Stimulated activated CD8-positive, alpha-beta memory T cell treated with anti-CD3 and anti-CD28 coated beads, Interleukin-4, amount 100 ng/mL, for 24 hours (primary cell): Measurements from ENCODE around the gene VIPR1.

ENCODE experiments used
- DNase-seq: peaks from one replicate; pipeline ENCODE4 v3.0.0-alpha.2; 2020; ENCODE audit warnings: low read depth

The VIPR1 gene

DNA sequence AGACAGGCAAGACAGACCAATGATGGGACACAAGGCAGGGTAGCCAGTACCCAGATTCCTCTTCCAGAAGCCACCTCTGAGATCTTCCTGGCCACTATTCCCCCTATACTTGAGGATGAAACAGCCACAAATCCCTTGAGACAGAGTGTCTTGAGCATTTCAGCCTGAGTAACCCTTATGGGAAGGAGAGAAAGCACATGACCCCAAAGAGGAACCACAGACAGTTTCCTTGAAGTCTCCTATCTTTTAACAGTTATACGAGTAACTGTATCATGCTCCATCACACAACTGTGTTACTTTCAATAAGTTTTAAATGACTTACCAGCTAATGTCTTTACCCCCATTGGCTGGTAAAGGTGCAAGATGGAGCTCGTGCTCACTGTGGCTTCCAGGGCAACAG is 9.3 kb downstream of the VIPR1 start:
- DNase-seq: no peak

DNA sequence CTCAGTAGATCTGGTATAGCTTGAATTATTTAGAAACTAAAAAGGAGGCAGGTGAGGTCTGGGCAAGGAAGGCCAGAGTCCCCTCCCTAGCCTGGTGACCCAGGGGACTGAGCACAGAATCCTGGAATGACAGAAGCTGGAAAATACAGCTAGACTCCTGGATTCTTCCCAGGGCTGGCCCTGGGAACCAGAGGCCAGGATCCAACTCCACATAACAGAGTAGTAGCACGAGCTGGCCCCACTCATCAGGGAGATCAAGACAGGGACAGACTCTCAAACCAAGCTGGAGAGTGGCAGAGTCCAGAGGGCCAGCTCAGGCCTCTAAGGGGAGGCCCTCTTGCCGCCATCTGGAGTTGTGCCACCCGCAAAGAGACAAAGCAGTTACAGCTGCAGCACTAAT is 10.7 kb downstream of the VIPR1 start:
- DNase-seq: no peak

- DNase-seq: no peak
Measured at GRCh38 chr3:42513521-42513920, 11.1 kb downstream of the VIPR1 start.

- DNase-seq: no peak
Measured at GRCh38 chr3:42514876-42515275, 12.4 kb downstream of the VIPR1 start.

DNA sequence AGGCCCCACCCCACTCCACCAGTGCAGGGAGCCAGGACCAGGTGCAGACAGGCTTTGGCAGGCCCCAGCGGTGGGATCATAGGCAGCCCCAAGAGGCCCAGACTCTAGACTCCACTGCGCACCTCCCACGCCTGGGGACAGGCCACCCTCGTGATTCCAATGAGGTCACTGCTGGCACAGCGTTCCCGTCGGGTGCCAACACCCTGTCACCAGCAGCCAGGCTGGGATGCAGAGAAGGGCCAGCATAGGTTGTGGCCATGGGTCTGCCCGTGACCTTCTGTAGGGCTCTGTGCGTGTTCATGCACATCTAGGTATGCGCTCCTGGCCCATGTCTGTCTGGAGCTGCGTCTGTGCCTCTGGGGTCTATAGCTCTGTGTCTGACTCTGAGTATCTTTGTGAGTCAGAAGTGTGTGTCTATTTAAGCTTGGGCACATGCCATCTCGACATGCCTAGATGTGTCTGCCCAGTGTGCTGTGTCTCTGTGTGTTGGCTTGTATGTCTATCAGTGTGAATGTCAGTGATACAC is 13.0 kb downstream of the VIPR1 start:
- no peak for DNase-seq

DNA sequence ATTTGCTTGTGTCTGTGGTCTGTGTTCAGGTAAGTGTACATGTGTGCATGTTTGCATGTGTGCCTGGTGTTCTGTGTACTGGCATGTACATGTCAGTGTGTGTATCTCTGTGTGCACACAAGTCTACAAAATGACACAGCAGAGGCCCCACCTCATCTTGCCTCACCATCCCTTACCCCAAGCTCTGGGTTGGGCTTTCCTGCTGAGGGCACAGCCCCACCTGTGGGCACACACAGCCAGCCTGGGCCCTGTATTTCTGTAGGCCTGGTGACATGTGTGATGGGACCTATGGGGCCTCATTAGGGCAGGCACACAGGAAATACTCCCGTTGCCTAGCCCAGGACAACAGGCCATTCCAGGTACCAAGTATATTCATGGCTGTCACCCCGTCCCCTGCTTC is 13.5 kb downstream of the VIPR1 start:
- no peak for DNase-seq

- no peak for DNase-seq
Measured at GRCh38 chr3:42516443-42516842, 14.0 kb downstream of the VIPR1 start.

DNA sequence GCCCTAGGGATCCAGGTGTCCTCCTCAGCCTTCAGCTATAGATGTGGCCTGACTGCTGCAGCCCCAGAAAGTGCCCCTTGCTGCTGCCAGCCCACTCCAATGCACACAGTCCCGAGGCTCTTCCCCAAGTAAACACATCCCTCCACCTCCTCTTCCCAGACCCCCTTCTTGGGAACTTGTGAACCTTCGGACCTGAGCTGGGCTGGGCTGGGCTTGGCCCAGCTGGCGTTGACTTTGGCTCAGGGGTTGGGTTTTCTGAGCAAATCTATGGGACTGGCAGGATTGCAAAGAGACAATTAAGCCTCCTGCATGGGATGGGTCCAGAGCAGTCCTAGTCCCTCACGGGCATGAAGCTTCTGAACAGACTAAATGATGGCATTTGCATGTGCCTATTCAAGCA is 14.7 kb downstream of the VIPR1 start:
- no peak for DNase-seq

DNA sequence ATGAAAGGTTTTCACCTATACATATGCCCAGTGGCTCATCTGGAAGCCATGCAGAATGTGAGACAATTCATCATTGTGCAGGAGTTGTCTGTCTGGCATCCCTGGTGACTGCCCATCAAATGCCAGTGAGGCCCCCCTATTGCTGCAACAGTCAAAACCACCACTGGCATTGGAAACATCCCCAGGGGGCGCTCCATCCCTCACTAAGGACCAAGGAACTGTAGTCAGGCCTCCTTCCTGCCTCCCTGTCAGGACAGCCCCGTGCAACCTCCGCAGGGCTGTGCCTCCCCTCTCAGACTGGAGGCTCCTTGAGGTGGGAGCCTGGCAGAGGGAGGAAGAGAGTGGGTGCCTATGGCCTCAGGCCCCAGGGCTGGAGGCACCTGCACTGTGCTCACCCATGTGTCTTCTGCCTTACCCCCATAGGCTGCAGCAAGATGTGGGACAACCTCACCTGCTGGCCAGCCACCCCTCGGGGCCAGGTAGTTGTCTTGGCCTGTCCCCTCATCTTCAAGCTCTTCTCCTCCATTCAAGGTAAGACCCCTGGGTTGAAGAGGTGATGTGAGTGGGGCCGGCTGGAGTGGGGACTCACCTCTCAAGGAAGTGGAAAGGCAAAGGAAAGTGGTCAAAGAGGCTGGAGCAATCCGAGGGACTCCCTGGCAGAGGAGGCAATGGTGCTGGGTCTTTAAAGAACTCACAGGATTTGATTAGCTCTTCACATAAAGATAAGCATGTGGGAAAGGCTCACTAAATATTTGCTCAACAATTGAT is 16.5 kb downstream of the VIPR1 start:
- no peak for DNase-seq

GRCh38 chr3:42519568-42519962 is 17.1 kb downstream of the VIPR1 start:
- no peak for DNase-seq

DNA sequence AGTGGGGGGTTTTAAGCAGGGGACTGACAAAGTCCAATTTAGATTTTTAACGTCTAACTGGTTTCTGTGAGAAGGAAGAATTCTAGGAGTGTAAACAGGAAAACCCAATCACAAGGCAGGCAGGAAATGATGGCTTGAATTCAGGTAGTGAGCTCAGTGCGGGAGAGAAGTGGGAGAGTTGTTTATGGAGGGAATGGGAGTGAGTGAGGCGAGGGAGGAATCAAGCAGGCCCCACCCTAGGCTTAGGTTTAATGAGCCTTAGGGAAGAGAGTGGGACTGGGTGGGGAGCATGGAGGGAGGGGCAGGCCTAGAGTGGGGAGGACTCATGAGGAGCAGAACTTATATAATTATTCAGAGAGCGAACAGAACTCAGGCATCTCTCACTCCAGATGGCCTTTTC is 17.9 kb downstream of the VIPR1 start:
- DNase-seq: no peak

DNA sequence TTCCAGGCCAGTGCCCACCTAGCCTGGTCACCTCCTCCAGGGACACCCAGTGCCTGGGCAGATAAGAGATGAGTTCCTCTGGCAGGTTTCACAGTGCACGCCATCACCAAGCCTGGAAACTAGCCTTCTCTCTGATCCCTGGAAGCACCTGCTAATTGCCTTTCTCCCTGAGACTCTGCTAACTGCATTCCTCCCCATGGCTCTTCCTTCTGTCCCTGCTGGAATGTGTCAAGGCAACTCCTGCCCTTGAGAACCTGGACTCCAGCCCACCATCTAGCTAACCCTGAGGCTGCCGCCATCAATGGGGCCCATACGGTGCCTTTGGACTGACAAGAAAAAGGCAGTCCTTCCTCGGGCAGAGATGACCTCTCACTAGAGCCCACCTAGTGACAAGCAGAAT is 18.5 kb downstream of the VIPR1 start:
- no peak for DNase-seq

GRCh38 chr3:42524751-42525150 is 22.3 kb downstream of the VIPR1 start:
- DNase-seq: no peak

DNA sequence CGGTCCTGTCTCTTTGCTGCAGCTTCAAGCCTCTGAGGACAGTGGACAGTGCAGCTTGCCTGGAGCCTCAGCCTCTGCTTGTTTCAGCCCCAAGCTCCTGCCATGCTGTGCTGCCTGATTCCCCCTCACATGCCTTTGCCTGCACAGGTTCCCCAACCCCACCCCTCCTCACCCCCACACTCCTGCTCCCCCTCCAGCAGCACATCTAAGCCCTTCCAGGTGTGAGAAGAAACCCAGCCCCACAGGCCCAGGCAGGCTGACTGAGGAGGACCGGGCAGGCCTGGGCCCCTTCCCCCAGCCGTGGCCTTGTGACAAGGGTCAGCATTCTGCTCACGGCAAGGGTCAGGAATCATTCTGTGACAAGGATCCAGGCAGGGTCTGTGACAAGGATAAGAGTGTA is 22.8 kb downstream of the VIPR1 start:
- no peak for DNase-seq

DNA sequence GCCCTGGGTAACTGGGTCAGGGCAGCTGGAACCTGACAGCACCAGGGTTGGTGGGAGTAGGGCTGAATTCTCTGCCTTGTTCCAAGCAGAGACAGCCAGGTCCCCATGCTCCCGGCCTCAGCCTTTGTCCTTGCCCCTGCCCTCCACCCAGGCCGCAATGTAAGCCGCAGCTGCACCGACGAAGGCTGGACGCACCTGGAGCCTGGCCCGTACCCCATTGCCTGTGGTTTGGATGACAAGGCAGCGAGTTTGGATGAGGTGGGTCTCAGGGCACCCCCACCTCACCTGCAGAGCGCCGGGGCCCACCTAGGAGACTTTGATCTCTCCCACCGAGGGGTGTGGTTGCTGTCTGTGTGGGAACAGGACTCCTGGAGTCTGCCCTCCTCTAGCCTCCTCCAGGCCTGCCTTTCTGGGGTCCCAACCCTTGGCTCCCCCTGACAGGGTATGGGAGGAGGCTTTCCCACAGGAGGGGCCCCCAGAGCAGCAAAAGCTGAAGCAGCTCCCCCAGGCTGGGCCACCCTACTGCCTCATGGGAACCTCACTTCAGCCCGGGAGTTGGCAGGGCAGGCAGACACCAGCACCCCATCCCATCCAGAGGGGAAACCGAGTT is 23.4 kb downstream of the VIPR1 start:
- no peak for DNase-seq

GRCh38 chr3:42526616-42527367 is 24.3 kb downstream of the VIPR1 start:
- peak; percentile 30 for DNase-seq

GRCh38 chr3:42527368-42527917 is 25.0 kb downstream of the VIPR1 start:
- no peak for DNase-seq

DNA sequence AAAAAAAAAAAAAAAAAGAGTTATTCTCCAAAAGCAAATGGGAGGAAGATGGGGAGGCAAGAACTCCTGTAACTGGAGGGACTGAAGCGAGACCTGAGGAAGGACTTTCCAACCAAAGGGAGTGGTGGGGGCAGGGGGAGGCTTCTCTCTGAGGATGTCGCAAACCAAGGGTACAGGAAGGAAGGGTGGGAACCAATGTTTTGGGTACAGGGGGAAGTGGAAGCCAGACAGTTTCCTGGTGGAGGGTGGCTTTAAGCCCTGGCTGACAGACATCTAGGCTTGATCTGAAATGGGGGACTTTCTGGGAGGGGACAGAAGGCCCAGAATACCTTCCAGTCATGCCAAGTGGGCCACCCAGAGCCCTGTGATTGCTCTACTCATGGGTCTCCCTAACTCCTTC is 27.0 kb downstream of the VIPR1 start:
- DNase-seq: no peak

DNA sequence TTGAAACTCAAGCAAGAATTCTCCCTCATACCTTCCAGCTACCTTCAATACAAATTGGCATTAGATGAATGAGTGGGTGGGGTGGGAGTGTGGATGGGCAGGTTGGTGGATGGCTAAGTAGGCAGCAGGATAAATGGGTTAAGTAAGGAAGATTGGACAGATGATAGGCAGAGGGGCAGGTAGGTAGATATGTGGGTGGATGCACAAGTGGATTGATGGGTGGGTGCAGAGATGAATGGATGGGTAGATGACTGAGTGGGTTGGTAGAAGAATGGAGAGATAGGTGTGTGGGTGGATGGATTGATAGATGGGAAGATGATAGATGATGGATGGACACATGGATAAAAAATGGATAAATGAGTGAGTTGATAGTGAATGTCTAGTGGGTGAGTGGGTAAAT is 27.6 kb downstream of the VIPR1 start:
- DNase-seq: no peak

GRCh38 chr3:42531470-42531869 is 29.0 kb downstream of the VIPR1 start:
- DNase-seq: no peak

DNA sequence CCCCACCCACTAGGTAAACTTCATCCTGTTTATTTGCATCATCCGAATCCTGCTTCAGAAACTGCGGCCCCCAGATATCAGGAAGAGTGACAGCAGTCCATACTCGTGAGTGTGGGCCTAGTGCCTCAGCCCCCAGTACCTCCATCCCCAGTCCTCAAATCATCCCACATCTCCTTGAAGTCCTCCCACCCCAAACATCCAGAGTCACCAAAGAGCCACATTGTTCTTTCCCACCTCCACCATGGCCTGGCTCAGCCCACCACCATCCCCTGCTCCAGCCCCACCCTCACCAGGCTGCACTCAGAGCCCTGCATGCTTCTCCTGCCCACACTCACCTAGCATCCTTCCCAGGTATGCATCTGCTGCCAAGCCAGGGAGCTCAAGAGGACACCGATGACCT is 29.8 kb downstream of the VIPR1 start:
- no peak for DNase-seq

DNA sequence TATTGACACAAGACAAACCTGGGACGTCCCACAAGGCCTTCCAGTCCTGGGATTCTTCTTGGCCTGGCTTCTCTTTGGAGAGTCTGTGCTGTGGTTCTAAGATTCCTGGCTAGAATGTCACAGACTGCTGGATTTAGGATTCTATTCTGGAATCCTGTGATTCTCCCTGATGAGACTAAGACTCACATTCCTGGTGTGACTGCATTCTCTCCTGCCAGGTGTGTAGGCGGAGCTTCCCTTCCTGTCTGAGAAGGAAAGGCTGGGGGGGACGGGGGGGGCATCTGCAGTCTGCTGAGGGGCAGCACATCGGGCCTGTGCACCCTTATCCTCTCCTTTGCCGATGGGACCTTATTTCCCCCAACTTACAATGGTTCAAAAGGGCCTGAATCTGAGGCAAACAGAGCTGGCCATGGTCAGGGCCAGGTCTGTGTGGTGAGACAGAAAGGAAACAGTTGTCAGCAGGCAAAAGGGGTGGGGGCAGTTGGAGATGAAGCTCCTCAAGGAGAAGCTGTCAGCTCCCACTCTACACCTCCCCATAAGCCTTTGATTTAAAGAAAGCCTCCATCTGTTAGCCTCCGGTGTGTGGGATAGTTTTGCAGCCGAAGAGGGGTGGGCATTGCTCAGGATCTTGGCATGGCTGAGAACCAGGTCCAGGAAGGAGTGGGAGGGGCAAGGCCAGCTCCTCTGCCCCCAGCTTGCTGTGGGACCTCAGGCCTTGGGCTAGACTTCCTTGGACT is 30.9 kb downstream of the VIPR1 start:
- no peak for DNase-seq
